ENCODE measurements around the gene PLCB2. TPM values are rescaled to one million over a fixed set of nuclear protein-coding genes. Genes with fewer than 3 reads are reported as not detected.
A peak's percentile ranks its signal among the peaks of the same experiment; 100 is the strongest.

Gene PLCB2
- total and polyA plus RNA-seq, 9 of the 15 experiments (the other 6 are each of a cell fraction or from before 2014, with no cell fraction given), result 0.37 to 12.3 (median 8.0) TPM

DNA sequence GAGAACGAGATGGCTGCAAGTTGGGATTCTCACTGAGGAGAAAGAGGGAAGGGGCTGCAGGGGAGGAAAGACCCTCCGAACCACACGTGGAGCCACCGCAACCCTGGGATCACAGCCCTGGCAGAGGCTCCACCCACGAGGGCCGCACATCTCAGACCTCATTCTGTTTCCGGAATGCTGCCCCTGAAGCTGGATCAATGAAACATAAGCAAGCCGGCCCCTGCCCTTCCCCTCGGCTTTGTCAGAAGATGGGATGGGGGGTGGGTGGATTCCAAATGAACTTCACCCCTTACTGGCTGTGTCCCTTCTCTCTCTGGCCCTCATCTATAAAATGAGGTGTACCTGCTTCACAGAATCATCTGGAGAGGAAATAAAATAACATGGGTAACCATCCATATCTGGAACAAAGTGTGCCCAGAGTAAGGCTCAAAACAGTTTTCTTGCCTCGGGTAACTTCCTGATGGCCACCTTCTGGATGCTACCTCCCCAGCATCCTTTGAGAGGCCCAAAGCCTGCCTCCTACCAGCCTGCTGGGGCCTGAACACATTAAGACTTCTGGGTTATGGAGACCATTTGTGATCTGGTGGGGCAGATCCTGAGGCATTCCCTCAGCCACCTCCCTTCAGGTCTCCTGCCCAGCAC is 37.6 kb upstream of the PLCB2 start:
- CTCF ChIA-PET (ENCODE audit: low intra/inter-chr PET ratio), result interaction anchor here (0.7 to 2.1 kb wide), 3 partner anchors 23 to 443 kb away, joined by 3 to 28 read pairs (median 7); no protein-coding TSS in a partner anchor
- BruUV-seq (replicated peaks), result no TSS peak
- Histone ChIP-seq H3K4me1 (replicated peaks in 1 of 2; ENCODE audit: control insufficient read depth in 2 of 2, insufficient read depth in 2 of 2, low read length in 2 of 2) (peaks cover 3 to 17% of the 10 kb centered on the region in 2 experiments; a peak in 4 of 5 replicates), H3K27ac (ENCODE audit: extremely low read depth, low read depth, low read length) (no peak overlapping the region), H3K4me2 (ENCODE audit: insufficient read depth, low read length) (no peak overlapping the region), H3K9me3 (replicated peaks; ENCODE audit: control insufficient read depth, insufficient read depth, low read depth, low read length) (no peaks in the 10 kb centered on the region), H3K36me3 (ENCODE audit: control insufficient read depth, insufficient read depth, low read length) (no peaks in the 10 kb centered on the region), H3K79me2 (ENCODE audit: control insufficient read depth, insufficient read depth, low read length) (no peaks in the 10 kb centered on the region), H2AFZ (ENCODE audit: low read depth, low read length) (no peak overlapping the region), H4K20me1 (replicated peaks; ENCODE audit: control insufficient read depth, insufficient read depth, low read length) (no peaks in the 10 kb centered on the region), H3K9ac (ENCODE audit: insufficient read depth in 1 of 2, low read depth in 2 of 2, low read length in 2 of 2) (0 out of 4 replicates have a peak overlapping the region, but pooled peaks of 1 of the 2 experiments have one; percentile 20), H3K27me3 (ENCODE audit: control insufficient read depth in 2 of 2, insufficient read depth in 2 of 2, low read length in 2 of 2) (no peaks in the 10 kb centered on the region), H3K9me1 (ENCODE audit: control insufficient read depth, insufficient read depth, low read length) (no peaks in the 10 kb centered on the region), H3K4me3 (no peak overlapping the region)
- DNase-seq (ENCODE audit: extremely low read depth in 1 of 4, low spot score in 3 of 4) (no peak), FAIRE-seq (no peak), ATAC-seq (no peak)
- POLR2A ChIA-PET, result interaction anchor here (1.8 kb wide), 1 partner anchor 12 kb away, joined by 7 read pairs; no protein-coding TSS in a partner anchor
- intact Hi-C loops (cut with micrococcal nuclease), result no loop called here
- in situ Hi-C loops (cut with MboI), result loop anchor here (5.0 to 10.0 kb wide), 2 partner anchors 77 to 539 kb away; no protein-coding TSS in a partner anchor
- WGBS (ENCODE audit: insufficient coverage, low coverage, missing lambda C conversion rate), result 25% methylated on average over 7 of the region's 10 CpGs
- TF ChIP-seq, protein P1, sequence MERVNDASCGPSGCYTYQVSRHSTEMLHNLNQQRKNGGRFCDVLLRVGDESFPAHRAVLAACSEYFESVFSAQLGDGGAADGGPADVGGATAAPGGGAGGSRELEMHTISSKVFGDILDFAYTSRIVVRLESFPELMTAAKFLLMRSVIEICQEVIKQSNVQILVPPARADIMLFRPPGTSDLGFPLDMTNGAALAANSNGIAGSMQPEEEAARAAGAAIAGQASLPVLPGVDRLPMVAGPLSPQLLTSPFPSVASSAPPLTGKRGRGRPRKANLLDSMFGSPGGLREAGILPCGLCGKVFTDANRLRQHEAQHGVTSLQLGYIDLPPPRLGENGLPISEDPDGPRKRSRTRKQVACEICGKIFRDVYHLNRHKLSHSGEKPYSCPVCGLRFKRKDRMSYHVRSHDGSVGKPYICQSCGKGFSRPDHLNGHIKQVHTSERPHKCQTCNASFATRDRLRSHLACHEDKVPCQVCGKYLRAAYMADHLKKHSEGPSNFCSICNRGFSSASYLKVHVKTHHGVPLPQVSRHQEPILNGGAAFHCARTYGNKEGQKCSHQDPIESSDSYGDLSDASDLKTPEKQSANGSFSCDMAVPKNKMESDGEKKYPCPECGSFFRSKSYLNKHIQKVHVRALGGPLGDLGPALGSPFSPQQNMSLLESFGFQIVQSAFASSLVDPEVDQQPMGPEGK (CRISPR knock-in tag; IDR thresholded peaks at IDR 0.05; ENCODE audit: borderline replicate concordance), result no peak
- TF ChIP-seq NUFIP1 (IDR thresholded peaks at IDR 0.05; ENCODE audit: partially characterized antibody), result no peak
- no peak for TF ChIP-seq MYBL2 (IDR thresholded peaks at IDR 0.05; ENCODE audit: low read depth)
- TF ChIP-seq MYBL2 (CRISPR knock-in tag; IDR thresholded peaks at IDR 0.05; ENCODE audit: borderline replicate concordance), result no peak
- no peak for TF ChIP-seq MCM7 (IDR thresholded peaks at IDR 0.05)
- TF ChIP-seq, protein P2, sequence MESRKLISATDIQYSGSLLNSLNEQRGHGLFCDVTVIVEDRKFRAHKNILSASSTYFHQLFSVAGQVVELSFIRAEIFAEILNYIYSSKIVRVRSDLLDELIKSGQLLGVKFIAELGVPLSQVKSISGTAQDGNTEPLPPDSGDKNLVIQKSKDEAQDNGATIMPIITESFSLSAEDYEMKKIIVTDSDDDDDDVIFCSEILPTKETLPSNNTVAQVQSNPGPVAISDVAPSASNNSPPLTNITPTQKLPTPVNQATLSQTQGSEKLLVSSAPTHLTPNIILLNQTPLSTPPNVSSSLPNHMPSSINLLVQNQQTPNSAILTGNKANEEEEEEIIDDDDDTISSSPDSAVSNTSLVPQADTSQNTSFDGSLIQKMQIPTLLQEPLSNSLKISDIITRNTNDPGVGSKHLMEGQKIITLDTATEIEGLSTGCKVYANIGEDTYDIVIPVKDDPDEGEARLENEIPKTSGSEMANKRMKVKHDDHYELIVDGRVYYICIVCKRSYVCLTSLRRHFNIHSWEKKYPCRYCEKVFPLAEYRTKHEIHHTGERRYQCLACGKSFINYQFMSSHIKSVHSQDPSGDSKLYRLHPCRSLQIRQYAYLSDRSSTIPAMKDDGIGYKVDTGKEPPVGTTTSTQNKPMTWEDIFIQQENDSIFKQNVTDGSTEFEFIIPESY (CRISPR knock-in tag; IDR thresholded peaks at IDR 0.05), result no peak
- no peak for TF ChIP-seq ZNF445 (CRISPR knock-in tag; IDR thresholded peaks at IDR 0.05; ENCODE audit: low read depth)
